Activated CD4-positive, alpha-beta T cell treated with anti-CD3 and anti-CD28 coated beads, Interleukin-2, amount 50 U/mL, for 4 hours (primary cell): ENCODE results near the gene CUL9.

Experiments
- DNase-seq, 2 experiments: peaks; one replicate each; pipeline ENCODE4 v3.0.0-alpha.2; 2020

Gene CUL9

DNA sequence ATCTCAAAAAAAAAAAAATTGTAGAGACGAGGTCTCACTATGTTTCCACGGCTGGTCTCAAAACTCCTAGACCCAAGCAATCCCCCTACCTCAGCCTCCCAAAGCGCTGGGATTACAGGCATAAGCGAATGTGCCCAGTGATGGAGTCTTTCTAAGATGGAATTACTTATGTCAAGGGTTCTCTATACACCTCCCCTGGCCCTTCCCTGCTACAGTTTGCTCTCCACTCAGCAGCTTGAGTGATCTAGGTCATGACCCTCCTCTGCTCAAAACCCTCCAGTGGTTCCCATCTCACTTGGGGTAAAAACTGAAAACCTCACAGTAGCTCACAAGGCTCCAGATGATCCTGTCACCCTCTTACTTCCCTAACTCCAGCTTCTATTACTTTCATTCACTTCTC is 49.1 kb downstream of the CUL9 start:
- DNase-seq, result no peak

DNA sequence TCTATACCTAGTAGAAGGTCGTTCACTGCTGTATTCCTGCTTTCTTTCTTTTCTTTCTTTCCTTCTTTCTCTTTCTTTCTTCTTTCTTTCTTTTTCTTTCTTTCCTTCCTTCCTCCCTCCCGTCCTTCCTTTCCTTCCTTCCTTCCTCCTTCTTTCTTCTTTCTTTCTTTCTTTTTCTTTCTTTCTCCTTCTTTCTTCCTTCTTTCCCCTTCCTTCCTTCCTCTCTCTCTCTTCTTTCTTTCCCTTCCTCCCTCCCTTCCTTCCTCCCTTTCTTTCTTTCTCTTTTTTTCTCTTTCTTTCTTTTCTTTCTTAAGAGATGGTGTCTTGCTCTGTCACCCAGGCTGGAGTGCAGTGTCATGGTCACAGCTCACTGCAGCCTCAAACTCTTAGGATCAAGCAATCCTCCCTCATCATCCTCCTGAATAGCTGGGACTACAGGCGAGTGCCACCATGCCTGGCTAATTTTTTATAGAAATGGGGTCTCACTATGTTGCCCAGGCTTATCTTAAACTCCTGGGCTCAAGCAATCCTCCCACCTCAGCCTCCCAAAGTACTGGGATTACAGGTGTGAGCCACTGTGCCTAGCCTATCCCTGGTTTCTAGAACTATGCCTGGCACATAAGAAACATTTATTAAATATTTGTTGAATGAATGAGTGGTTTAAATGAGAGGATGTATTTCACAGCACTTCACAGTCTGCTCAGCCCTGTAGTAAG is 49.9 kb downstream of the CUL9 start:
- DNase-seq, result no peak

DNA sequence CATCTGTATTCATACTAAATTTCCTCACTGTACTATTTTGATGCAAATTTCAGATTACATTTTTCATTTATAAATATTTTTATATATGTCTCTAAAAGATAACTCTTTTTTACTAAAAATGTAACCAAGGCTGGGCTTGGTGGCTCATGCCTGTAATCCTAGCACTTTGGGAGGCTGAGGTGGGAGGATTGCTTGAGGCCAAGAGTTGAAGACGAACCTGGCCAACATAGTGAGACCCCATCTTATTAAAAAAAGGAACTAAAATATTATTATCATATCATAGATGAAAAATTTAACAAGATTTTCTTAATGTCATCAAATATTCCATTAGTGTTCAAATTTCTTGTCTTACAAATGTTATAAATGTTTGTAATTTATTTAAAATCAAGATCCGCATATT is 53.8 kb downstream of the CUL9 start:
- no peak for DNase-seq

DNA sequence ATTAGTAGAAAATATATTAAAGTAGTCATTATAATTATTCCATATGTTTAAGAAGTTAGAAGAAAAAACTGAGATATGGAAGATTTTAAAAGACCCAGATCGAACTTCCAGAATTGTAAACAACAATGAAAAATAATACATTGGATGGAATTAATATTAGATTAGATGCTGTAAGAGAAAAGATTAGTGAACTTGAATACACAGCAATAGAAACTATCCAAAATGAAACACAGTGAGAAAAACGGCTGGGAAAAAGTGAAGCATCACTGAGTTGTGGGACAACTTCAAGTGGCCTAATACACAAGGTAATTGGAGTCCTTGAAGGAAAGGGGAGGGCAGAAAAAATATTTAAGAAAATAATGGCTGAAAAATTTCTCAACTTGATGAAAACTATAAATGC is 57.1 kb downstream of the CUL9 start:
- no peak for DNase-seq

DNA sequence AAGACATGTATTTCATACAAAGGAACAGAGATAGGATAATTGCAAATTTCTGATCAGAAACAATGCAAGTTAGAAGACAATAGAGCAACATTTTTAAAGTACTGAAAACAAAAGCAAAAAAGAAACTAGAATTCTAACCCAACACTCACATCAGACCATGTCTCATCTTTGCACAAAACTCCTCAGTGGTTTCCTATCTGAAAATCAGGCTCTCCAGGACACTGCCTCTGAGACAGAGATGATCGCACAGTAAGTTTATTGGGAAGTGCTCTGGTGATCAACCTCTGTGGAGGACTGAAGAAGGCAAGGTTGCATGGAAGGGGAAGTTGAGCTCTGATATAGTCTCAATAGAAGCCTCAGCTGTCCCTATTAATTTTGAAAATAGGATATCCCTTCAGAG is 59.0 kb downstream of the CUL9 start:
- DNase-seq, result no peak

DNA sequence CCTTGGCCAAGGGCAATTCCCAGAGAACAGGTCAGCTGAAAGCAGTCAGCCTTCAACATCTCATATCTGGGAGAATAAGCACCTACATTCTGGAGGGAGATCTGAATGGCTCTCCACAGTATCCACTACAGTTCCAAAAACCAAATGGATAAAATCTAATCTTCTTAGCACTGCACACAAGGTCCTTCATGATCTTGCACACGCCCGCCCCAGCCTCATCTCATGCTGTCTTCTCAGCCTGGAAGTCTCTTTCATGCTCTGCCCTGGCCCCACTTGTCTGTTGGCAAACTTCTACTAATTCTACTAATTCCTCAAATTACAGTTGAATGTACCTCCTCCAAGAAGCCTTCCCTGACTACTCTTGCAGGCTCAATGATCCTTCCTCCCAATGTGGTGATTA is 59.5 kb downstream of the CUL9 start:
- no peak for DNase-seq

DNA sequence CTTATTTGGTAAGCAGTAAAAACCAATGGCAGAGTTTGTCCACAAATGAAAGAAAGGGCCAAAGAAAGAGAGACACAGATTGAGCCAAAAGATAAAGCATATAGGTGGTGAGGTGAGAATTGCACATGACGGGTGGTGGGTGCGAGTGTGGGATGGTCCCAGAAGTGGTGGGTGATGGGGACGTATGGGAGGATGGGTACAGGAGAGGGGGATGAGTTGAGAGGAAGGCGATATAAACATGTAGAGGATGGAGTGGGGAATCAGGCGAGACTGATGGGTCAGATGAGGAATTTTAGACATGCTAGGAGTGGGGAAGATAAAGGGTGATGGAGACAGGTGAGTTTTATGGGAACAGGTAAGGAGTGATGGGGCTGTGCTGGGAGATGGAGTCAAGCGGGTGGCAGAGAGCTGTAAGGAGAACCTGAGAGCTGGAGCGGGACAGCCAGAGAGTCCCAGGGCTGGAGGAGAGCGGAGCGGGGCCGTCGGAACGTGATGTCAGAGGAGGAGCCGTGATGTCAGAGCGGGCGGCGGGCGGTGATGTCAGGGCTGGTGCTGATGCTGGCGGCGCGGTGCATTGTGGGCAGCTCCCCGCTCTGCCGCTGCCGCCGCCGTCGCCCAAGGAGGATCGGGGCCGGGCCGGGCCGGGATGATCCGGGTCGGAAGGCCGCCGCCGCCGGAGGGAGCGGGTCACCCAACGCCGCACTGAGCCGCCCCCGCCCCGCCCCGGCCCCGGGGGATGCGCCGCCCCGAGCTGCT is 61.1 kb downstream of the CUL9 start, which contains the start of gene TTBK1:
TTBK1 (plus strand) TSS at position 574 of the 756 bp plus-strand sequence. CDS start 3,180 bp downstream, outside the sequence.
- DNase-seq, result no peak

DNA sequence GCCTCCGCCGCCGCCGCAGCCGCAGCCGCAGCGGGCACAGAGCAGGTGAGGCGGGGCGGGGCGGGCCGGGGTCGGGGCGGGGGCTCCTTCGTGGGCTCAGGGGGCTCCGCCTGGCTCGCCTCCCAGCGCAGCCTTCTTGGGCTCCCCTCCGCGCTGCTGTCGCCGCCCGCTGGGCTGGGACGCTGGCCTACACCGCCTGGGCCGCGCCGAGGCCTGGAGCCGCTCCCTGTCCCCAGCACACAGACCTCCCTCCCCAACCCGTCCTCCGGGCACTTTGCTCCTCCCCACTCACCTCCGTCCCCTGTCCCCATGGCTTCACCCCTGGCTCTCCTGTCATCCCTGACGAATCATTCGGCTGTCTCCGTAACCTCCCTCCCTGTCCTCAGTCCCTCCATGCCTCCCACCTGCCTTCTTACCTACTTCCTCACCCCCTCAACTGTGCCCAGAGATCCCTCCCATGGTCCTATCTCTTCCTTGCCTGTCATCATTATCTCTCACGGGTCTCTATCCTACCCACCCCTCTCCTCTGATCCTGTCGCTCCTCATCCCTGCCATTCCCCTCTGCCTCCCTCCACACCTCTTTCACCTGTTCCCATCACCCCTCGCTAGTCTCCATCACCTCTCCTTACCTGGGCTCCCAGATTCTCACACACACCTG is 61.8 kb downstream of the CUL9 start:
- no peak for DNase-seq

DNA sequence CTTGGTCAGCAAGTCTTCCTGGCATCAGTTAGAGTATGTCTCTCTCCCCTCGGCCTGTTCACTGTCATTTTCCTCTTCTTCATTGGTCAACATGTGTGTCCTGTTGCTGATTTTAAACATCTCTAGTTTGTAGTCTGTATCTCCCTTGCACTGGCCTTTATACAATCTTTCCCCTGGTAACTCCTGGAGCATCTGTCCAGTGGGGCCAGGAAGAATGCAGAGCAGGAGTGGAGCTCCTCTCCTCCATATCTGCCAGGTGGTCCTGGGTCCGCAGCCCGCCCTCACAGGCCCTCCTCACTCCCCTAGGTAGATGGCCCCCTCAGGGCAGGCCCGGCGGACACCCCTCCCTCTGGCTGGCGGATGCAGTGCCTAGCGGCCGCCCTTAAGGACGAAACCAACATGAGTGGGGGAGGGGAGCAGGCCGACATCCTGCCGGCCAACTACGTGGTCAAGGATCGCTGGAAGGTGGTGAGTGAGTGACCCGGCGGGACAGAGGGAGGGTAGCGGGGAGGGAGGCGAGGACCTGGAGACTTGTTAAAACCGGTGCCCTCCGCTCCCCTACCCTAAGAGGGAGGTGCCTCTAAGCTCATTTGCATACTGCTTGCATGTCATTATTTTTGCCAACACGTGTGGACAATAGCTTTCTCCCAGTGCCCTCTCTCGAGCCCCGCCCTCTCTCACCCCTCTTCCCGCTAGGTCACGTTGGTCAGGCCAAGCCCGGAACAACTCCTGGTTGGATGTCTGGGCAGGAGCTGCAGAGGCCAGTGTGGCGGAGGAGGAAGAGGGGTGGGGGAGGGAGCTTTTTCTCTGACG is 64.5 kb downstream of the CUL9 start:
- no peak for DNase-seq

DNA sequence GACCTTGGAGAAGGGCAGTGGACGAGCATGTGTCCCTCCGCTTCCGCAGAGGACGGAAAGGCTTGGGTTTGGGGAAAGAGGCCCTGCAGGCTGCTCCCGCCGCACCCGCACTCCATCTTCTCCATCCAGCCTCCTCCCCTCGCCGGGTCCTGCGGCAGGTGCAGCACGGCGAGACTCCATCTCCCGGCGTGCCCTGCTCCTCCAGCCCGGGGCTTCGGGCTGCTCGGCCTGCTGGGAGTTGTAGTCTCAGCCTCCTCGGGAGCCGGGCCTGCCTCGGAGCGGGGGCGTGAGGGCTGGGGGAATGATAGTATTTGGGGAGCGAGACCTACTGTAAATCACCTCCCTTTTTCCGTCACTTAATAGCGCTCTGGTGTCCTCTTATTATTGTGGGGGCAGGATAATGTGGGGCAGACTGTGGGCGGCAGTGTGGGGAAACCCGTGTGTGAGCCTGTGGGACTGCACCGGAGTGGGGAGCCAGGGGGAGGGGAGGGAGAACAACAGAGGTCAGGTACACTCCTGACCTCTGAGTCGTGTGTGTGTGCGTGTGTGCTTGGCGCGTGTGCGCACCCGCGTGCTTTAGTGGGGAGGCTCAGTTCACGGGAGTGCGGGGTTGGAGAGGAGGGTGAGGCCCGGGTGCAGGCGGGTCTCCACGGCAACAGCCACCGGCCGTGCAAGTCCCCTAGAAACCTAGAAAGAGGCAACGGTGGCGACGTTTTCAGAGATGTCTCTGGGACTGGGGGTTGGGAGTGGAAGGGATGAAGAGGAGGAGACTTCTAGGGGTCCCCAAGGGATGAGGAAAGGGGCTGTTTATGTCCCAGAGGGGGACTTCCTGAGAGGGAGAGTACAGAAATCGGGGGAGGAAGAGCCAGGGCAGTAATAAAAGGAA is 65.4 kb downstream of the CUL9 start:
- DNase-seq, result peak; percentile 78 to 80

DNA sequence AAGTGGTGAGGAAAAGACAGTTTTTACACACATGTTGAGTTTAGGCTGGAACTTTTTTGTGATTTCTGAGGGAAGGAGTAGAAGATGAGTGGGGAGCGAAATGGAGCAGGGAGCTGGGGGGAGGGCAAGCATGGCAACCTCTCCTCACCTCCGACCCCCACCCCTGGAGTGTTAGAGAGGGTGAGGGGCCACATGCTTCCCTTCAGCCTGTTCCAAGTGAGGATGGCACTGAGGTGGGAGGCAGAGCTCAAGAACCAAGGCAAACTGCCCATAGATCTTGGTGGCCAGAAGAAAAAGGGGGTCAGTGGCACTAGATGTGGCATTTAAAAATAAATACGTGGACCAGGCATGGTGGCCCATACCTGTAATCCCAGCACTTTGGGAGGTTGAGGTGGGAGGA is 66.1 kb downstream of the CUL9 start:
- no peak for DNase-seq

DNA sequence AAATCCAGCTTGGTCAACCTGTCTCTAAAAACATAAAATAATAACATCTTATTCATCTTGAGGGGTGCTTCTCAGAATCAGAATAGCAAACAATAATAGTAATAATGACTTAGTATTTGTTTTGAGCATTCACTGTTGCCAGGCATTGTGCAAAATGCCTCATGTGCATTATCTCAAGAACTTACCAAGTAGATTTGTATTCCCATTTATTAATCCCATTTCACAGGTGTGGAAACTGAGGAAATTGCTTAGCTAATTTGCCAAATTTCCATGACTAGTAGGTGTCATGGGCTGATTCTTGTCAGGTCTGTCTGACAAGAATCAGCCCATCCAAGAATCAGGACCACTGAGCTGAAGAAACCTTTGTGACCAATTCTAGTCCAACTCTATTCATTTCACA is 66.8 kb downstream of the CUL9 start:
- no peak for DNase-seq

DNA sequence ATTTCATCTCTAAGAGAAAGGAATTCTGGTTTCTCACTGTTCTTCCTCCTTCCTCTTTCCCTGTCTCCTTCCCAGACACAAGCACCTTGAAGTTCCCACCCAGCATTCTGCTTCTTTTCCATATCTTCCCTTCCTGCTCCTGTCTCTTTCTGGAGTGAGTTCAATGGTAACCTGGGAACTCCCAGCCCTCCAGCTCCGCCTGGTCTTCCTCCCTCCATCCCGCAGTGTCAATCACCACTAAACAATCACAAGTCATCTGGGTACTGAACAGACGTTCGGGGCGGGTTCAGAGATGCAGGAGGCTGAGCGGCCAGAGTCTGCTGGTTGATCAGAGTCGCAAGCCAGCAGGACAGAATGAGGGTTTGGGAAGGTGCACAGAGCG is 69.0 kb downstream of the CUL9 start:
- no peak for DNase-seq

DNA sequence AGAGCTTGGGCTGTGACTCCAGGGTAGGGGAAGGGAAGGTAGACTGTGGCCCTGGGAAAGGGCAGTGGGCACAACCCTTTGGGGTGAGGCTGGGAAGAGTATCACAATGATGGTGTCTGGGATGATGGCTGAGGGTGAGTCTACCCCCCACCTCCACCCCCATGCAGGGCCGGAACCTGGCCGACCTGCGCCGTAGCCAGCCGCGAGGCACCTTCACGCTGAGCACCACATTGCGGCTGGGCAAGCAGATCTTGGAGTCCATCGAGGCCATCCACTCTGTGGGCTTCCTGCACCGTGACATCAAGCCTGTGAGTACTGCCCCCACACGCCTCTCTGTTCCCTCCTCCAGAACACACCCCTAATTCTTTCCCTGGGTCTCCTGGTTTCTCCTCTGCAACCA is 71.4 kb downstream of the CUL9 start:
- no peak for DNase-seq

DNA sequence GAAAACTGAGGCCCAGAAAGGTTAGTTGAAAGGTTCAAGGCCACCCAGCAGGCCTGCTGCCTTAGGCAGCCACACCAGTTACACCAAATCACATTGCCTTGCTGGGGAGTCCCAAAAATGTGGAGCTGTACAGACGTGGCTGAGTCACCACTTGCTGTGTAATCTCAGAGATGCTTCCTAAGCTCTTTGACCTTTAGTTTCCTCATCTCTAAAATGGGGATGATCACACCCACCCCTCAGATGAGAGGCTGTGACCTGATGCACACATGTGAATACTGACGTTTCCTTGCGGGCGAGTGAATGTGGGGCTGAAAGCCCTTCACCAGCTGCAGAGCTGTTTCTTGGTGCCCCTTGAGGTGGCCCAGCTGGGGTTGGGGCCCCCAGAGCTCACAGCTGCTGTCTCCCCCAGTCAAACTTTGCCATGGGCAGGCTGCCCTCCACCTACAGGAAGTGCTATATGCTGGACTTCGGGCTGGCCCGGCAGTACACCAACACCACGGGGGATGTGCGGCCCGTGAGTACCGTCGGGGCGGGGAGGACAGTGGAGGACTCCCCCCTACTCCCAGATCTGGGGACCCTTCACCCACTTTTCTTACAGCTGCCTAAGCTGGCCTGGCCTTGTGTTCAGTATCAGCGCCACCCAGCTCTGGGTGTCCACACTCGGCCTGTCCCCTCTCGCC is 72.3 kb downstream of the CUL9 start:
- DNase-seq, result no peak

DNA sequence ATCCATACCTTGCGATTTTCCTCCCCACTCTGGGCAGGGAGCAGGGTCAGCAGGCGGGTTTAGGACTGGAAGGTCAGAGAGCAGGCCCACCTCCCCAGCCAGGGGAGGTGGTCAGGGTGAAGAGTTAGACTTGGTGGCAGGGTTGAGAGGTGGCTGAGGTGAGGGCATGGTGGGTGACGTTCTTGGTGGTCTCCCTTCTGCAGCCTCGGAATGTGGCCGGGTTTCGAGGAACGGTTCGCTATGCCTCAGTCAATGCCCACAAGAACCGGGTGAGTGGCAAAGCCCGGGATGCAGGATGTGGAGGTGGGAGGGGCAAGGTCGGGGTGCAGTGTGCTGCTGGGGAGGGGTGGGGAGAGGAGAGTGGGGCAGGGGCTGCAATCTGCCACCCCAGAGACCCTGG is 72.8 kb downstream of the CUL9 start:
- DNase-seq, result no peak

DNA sequence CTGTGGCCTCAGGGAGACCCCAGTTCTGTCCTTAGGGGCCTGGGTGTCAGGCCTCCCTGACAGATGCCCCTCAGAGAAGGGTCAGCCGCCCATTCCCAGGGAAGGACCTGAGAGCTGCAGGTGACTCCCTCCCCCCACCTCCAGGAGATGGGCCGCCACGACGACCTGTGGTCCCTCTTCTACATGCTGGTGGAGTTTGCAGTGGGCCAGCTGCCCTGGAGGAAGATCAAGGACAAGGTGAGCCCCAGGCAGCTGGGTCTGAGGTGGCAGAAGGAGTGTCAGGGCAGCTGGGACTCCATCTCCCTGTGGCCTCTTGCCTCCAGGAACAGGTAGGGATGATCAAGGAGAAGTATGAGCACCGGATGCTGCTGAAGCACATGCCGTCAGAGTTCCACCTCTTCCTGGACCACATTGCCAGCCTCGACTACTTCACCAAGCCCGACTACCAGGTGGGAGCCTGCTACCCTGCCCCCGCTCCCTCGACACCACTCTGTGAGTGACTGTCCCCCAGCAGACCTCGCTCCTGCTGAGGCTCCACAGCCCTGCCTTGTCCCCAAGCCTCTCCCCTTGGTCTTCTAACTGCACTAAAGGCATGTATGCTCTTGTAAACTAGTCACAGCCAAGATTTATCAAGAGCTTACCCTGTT is 73.5 kb downstream of the CUL9 start:
- no peak for DNase-seq

DNA sequence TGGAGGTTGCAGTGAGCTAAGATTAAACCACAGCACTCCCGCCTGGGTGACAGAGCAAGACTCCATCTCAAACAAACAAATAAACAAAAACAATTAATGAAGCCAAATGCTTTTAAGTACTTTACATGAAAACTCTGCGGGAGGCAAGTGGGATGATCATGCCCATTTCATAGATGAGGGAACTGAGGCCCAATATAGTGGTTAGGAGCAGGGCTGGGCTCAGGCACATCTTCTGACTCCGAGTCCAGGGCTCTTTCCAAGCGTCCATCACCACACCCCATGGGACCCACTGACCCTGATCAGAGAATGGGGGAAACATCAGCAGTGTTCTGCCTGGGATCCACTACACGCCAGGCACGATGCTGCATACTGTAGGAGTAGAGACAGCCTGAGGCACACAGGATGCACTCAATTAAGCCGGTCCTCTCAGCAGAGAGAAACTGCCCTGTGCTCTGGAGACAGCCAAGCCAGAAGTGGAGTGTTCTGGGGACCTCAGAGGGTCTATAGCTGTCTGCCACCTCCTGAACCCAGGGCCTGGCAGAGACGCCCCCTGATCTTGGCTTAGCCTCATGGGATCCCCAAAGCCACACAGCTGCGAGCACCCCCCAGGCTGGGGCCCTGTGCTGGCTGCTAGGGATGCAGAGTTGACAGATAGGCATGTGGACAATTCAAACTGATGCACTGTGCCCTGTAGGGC is 74.8 kb downstream of the CUL9 start:
- no peak for DNase-seq

DNA sequence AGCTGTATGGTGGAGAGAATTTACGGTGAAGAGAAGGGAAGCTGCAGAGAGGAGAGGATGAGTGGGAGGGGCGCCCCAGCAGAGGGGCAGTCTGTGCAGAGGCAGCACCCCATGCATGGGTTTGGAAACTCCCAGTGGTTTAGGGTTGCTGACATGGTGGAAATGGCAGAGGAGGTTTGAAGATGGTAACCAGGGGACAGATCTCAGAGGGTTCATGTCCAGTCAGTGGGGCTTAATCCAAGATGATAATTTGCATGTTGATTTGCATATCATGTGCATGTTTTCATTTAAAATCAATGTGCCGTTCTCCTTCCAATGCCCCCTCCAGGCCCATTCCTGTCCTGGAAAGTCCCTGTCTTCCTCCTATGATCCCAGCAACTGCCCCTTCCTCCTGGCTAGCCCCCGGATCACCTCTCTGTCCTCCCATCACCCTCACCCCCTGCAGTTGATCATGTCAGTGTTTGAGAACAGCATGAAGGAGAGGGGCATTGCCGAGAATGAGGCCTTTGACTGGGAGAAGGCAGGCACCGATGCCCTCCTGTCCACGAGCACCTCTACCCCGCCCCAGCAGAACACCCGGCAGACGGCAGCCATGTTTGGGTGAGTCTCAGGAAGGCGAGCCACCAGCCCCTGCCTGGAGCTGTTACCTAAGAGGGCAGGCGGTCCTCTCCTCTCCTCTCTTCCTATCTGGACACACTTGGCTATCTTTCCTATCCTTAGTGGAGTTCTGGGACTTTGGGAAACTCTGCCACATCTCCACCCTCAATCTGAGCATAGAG is 75.6 kb downstream of the CUL9 start:
- no peak for DNase-seq

DNA sequence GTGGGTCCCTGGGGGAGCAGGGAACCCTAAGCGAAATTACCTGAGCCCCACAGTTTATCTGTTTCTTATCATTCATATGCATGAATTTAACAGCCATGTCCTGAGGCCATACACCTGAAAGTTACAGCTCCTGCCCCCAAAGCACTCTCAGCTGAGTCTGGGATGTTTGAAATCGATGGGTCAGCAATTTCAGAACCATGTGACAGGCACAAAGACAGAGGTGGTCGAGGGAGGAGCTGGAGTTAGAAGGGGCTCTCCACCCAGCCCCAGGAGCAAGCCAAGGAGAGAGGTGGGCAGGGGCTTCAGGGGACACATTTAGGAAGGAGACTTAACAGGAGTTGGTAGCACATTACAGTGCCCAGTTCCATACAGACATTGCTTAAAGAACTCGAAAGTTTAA is 76.2 kb downstream of the CUL9 start:
- no peak for DNase-seq
